Muscle layer of duodenum (tissue), 2 donors: Measurements from ENCODE around the gene CYFIP1.
"Not testable (repeated sequence)": the region's sequence is repeated elsewhere in the genome, so short reads cannot be mapped to it uniquely, and the experiment has no call there.

Experiments used
- H3K27ac ChIP-seq: one replicate; pipeline ENCODE4 v1.7.0; 2013; ENCODE audit warnings: mild to moderate bottlenecking, low read length
- H3K27me3 ChIP-seq: one replicate; pipeline ENCODE4 v1.7.0; 2013; ENCODE audit warnings: low read depth, mild to moderate bottlenecking, control low read depth, low read length
- H3K36me3 ChIP-seq, 2 donors: one replicate each; pipeline ENCODE4 v1.7.0; 2013; ENCODE audit warnings: low read length in 2 of 2, control low read depth in 1 of 2, mild to moderate bottlenecking in 1 of 2; ENCODE audit not compliant: insufficient read depth in 2 of 2, control insufficient read depth in 1 of 2
- H3K4me1 ChIP-seq, 2 donors: one replicate each; pipeline ENCODE4 v1.7.0; 2013; ENCODE audit warnings: low read length in 2 of 2, mild to moderate bottlenecking in 2 of 2, control low read depth in 1 of 2, moderate library complexity in 1 of 2; ENCODE audit not compliant: insufficient read depth in 2 of 2, control insufficient read depth in 1 of 2
- H3K4me3 ChIP-seq, 2 donors: one replicate each; pipeline ENCODE4 v1.7.0; 2013; ENCODE audit warnings: low read length in 2 of 2, low read depth in 1 of 2, mild to moderate bottlenecking in 1 of 2
- H3K9me3 ChIP-seq, 2 donors: one replicate each; pipeline ENCODE4 v1.7.0; 2013; ENCODE audit warnings: low read length in 2 of 2, control low read depth in 1 of 2, mild to moderate bottlenecking in 1 of 2; ENCODE audit not compliant: control insufficient read depth in 1 of 2
- donor health status: healthy.

The CYFIP1 gene

DNA sequence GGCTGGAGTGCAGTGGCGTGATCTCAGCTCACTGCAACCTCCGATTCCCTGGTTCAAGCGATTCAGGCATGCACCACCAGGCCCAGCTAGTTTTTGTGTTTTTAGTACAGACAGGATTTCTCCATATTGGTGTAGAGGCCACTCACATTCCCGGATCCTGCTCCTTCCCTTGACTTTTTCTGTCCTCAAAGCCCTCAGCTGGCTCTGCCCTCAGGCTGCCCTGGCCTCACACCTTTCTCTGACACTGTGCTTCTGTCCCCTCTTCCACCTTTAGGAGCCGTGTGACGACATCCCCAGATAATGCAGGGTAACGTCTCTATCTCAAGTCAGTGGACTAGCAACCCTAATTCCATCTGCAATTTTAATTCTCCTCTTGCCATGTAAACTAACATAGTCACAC, 8.6 kb upstream of the CYFIP1 start:
- Histone ChIP-seq H3K36me3 (peaks cover 0 to 2% of the 10 kb centered on the region in 2 donors), H3K9me3 (no peaks in the 10 kb centered on the region), H3K4me1 (no peaks in the 10 kb centered on the region), H3K27me3 (no peaks in the 10 kb centered on the region), H3K27ac (no peak overlapping the region), H3K4me3 (no peak overlapping the region)

DNA sequence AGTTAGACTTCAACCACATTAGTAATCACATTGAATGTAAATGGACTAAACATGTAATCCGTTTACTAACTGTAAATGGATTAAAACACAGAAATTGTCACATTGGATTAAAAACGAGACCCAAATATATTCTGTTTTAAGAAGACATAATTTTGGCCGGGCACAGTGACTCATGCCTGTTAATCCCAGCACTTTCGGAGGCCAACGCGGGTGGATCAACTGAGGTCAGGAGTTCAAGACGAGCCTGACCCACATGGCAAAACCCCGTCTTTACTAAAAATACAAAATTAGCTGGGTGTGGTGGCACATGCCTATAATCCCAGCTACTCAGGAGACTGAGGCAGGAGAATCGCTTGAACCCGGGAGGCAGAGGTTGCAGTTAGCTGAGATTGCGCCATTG, 1.8 kb upstream of the CYFIP1 start:
- not testable (repeated sequence) for H3K27me3 ChIP-seq, H3K4me3 ChIP-seq, H3K9me3 ChIP-seq, H3K36me3 ChIP-seq, H3K27ac ChIP-seq, H3K4me1 ChIP-seq

DNA sequence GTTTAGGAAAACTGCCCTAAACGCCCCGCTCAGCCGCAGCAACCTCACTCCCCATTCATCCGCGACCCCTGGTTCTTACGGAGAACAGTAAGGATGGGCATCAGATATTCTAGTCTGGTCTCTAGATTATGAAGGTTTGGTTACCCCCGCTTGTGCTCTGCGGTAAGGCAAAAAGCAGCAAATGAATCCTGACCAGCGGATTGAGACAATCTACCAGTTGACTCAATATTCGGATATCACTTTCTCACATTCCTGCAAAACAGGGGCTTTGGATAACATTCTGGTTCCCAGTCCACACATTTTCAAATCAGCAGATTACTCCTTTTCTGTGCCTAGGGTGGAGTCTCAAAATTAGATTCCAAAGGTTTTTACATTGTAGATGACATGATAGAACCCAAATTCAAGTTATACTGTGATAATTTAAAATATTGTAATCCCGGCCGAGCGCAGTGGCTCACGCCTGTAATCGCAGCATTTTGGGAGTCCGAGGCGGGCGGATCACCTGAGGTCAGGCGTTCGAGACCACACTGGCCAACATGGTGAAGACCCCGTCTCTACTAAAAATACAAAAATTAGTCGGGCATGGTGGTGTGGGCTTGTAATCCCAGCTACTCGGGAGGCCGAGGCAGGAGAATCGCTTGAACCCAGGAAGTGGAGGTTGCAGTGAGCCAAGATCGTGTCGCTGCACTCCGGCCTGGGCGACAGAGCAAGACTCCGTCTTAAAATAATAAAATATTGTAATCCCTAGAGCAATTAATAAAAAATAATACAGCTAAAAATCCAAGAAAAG, 1.1 kb upstream of the CYFIP1 start:
- no peak overlapping the region for H3K27ac ChIP-seq
- H3K27me3 ChIP-seq, result no peaks in the 10 kb centered on the region
- peaks cover 0 to 9% of the 10 kb centered on the region in 2 donors for H3K4me1 ChIP-seq
- peak overlapping the region; percentile 52 to 72 for H3K4me3 ChIP-seq
- H3K36me3 ChIP-seq, result no peaks in the 10 kb centered on the region
- H3K9me3 ChIP-seq, result no peaks in the 10 kb centered on the region

DNA sequence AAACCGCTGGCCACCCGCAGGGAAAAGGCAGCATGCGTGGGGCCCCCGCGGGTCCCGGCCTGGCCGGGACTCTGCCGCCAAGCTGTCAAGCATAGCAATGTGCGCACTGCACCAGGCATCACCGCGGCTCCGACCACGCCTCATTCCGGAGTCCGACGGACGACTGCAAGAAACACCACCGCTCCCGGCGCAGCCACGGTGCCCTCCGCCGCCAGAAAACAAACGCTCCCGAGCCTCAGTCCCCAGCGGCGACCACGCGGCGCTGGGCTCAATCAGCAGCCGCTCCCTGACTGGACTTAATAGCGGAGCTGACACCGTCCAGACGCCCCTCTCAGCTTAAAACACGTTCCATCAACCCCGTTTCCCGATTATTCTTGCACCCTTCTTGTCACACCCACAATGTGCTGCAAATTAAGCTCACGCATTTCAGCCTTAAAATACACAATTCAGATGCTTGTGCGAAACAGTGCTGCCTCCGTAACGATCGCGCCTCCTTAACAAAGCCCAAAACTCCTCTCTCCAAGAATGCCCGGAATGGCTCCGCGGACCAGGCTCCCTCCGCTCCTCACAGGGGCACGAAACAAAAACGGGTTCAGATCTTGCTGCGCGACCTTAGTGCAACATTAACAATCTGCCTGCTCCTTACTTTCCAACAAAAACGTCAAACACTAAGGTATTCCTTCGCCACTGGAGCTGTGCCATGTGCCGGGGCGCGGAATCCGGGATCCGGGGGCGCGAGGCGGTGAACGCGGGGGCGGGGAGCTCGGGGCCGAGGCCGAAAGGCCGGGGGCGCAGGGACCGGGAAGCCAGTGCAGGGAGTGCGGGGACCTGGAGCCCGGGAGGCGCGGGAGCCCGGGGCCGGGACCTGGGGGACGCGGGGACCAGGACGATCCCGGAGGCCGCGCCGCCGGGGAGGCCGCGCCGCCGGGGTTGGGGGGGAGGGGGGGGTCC, 655 bp downstream of the CYFIP1 start:
- H3K36me3 ChIP-seq, result no peaks in the 10 kb centered on the region
- no peaks in the 10 kb centered on the region for H3K9me3 ChIP-seq
- no peaks in the 10 kb centered on the region for H3K27me3 ChIP-seq
- peaks cover 0 to 9% of the 10 kb centered on the region in 2 donors for H3K4me1 ChIP-seq
- H3K27ac ChIP-seq, result peak overlapping the region; percentile 65
- peak overlapping the region; percentile 72 to 98 for H3K4me3 ChIP-seq

DNA sequence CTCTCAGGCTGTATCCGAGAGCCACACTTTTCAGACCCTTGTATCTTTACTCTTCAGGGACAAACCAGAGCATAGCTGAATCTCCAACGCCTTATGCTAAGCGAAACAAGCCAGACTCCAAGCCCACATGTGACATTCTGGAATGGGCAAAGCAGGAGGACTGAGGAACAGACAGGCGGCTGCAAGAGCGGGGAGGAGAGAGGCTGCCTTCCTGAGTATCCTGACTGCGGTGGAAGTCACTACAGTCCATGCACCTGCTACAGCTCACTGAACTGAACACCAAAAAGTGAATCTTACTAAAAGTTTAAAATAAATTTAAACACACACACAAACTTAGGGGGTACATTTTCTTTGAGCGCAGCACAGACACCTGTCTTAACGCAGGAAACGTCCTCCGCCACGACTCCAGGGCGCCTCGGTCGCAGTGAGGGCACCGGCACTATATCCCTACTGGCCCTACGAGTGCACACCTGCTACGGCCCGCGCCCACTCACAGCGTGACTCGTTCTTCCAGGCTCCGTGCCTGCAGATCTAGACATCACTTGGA, 1.4 kb downstream of the CYFIP1 start:
- Histone ChIP-seq H3K4me3 (peak overlapping the region; percentile 72 to 98), H3K36me3 (no peaks in the 10 kb centered on the region), H3K9me3 (no peaks in the 10 kb centered on the region), H3K27ac (no peak overlapping the region), H3K4me1 (peaks cover 0 to 9% of the 10 kb centered on the region in 2 donors), H3K27me3 (no peaks in the 10 kb centered on the region)

DNA sequence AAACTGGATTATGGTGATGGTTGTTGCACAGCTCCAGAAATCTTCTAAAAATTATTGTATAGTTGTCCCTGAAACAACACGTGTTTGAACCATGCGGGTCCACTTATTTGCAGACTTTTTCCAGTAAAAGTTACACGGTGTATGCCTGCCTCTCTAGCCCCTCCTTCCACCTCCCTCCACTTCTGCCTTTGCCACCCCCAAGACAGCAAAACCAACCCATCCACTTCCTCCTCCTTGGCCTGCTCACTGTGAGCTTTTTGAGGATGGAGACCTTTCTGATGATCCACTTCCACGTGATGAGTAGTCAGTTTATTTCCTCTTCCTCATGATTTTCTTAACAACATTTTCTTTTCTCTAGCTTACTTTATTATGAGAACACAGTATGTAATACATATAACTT, 5.4 kb downstream of the CYFIP1 start:
- Histone ChIP-seq H3K9me3 (no peaks in the 10 kb centered on the region), H3K27me3 (no peaks in the 10 kb centered on the region), H3K36me3 (no peaks in the 10 kb centered on the region), H3K27ac (no peak overlapping the region), H3K4me1 (peaks cover 0 to 11% of the 10 kb centered on the region in 2 donors), H3K4me3 (no peak overlapping the region)

DNA sequence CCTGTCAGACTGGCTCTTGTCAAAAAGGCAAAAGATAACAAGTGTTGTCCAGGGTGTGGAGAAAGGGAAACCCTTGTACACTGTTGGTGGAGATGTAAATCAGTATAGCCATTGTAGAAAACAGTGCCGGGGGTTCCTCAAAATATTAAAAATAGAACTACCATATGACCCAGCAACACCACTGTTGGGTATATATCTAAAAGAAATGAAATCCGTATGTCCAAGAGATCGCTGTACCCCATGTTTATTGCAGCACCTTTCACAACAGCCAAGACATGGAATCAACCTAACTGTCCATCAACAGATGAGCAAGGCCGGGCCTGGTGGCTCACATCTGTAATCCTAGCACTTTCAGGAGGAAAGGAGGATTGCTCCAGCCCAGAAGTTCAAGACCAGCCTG, 6.2 kb downstream of the CYFIP1 start:
- H3K4me3 ChIP-seq, result no peak overlapping the region
- no peaks in the 10 kb centered on the region for H3K9me3 ChIP-seq
- no peak overlapping the region for H3K27ac ChIP-seq
- no peaks in the 10 kb centered on the region for H3K36me3 ChIP-seq
- H3K27me3 ChIP-seq, result no peaks in the 10 kb centered on the region
- H3K4me1 ChIP-seq, result peaks cover 0 to 13% of the 10 kb centered on the region in 2 donors

DNA sequence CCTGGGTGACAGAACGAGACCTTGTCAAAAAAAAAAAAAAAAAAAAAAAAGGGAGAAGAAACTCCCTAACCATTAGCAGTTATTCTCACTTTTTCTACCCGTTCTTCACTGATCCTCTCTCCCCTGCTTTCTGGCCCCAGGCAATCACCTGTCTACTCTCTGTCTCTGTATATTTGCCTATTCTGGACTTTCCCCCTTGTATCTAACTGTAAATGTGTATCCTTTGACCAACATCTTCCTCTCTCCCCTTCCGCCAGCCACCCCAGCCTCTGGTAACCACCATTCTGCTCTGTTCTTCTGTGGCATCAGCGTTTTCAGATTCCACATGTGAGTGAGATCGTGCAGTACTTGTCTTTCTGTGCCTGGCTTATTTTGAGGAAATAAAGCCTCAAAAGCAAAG, 6.9 kb downstream of the CYFIP1 start:
- no peaks in the 10 kb centered on the region for H3K27me3 ChIP-seq
- no peaks in the 10 kb centered on the region for H3K9me3 ChIP-seq
- no peak overlapping the region for H3K27ac ChIP-seq
- no peaks in the 10 kb centered on the region for H3K36me3 ChIP-seq
- H3K4me3 ChIP-seq, result no peak overlapping the region
- H3K4me1 ChIP-seq, result peaks cover 0 to 13% of the 10 kb centered on the region in 2 donors

DNA sequence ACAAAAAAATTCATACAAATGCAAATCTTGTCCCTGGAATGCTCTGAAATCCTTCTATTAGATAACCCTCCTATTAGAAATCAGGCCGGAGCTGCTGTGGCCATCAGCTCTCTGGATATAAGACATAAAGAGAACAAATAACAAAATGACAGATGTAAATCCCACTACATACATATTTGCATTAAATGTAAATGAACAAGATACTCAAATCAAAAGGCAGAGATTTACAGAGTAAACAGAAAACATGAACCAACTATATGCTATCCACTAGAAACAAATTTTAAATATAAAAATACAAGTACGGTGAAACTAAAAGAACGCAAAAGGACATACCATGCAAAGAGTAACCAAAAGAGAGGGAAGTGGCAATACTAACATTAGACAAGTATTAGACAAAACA, 10.7 kb downstream of the CYFIP1 start:
- no peaks in the 10 kb centered on the region for H3K27me3 ChIP-seq
- no peak overlapping the region for H3K4me3 ChIP-seq
- H3K4me1 ChIP-seq, result peaks cover 0 to 23% of the 10 kb centered on the region in 2 donors
- H3K27ac ChIP-seq, result no peak overlapping the region
- no peaks in the 10 kb centered on the region for H3K9me3 ChIP-seq
- no peaks in the 10 kb centered on the region for H3K36me3 ChIP-seq

DNA sequence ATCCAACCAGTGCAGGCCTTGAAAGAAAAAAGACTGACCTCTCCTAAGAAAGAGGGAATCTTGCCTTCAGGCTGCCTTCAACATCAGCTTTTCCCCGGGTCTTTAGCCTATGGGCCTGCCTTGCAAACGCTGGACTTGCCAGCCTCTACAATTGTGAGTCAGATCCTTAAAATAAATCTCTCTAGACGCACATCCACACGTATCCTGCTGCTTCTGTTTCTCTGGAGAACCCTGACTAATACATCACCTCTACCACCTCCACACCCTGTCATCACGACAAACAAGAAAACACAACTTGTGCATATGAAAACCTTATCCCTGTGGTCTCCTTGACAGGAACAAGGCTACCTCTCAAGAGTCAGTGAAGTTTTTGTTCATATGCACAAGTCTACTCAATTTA, 11.8 kb downstream of the CYFIP1 start:
- Histone ChIP-seq H3K4me1 (peaks cover 0 to 30% of the 10 kb centered on the region in 2 donors), H3K9me3 (no peaks in the 10 kb centered on the region), H3K4me3 (no peak overlapping the region), H3K27ac (no peak overlapping the region), H3K36me3 (no peaks in the 10 kb centered on the region), H3K27me3 (no peaks in the 10 kb centered on the region)

DNA sequence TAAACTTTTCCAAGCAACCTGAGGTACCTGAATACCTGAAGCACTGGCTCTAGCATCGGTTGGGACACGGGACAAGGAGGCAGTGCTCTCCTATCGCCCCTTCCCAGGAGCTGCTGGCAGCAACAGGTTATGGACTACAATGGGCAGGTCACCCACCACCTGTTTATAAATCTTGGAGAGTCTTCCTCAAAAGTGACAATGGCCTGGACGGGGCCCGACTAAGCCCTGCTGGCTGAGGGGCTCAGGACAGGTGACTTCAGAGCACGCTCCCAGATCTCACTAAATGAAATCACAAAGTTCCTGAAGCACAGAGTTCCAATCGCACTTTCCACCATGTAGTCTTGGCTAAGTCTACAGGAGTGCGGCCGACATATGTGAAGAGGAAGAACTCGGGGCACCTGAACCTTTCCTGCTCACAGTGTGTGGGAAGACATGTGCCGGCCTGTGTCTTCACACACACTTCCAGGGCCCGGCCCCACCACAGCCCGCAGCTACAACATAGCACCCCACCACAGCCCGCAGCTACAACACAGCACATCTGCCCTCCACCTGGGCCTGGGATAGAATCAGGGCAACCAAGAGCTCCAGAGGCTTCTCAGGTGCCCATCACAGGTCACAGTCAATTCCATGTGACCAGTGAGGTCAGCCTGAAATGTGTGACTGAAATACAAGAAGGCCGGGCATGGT, 12.9 kb downstream of the CYFIP1 start:
- H3K27ac ChIP-seq, result no peak overlapping the region
- no peaks in the 10 kb centered on the region for H3K36me3 ChIP-seq
- H3K9me3 ChIP-seq, result no peaks in the 10 kb centered on the region
- peaks cover 3 to 41% of the 10 kb centered on the region in 2 donors for H3K4me1 ChIP-seq
- H3K4me3 ChIP-seq, result no peak overlapping the region
- no peaks in the 10 kb centered on the region for H3K27me3 ChIP-seq
